Colon (tissue), 2 donors: ENCODE measurements around the gene NXF3.
"Not testable (repeated sequence)": the region's sequence is repeated elsewhere in the genome, so short reads cannot be mapped to it uniquely, and the experiment has no call there.

ENCODE experiments used
- FAIRE-seq: peaks from 2 replicates; lab custom pipeline; 2012; peaks lifted over from hg19 to GRCh38; lab: Jason Lieb, UNC
- donor health status: control.
- donor health status: control.

Gene NXF3

GRCh38 chrX:103051260-103051789, 41.6 kb downstream of the NXF3 start:
- no peak for FAIRE-seq

GRCh38 chrX:103033371-103033770, 59.6 kb downstream of the NXF3 start:
- FAIRE-seq: not testable (repeated sequence)
